GM13976 (cell line): Measurements from ENCODE around the gene S100A5.
"Not testable (repeated sequence)": the region's sequence is repeated elsewhere in the genome, so short reads cannot be mapped to it uniquely, and the experiment has no call there.

ENCODE experiments used
- DNase-seq: peaks from one replicate; pipeline ENCODE4 v3.0.0; 2012; ENCODE audit warnings: low spot score
- CTCF ChIP-seq: IDR thresholded peaks from 2 replicates; pipeline ENCODE4 v1.5.1; 2012; ENCODE audit warnings: borderline replicate concordance, mild to moderate bottlenecking; ENCODE audit not compliant: insufficient read depth; ENCODE audit errors: extremely low read depth, missing control alignments, control extremely low read depth
- in situ Hi-C: fragments of 300-500 bp; cut with MboI; formaldehyde crosslinking; loops from one replicate; pipeline ENCODE4 v1.12.0; 2022; ENCODE audit warnings: low sequenced_read_pairs, mixed read lengths, inconsistent platforms; ENCODE audit not compliant: unreplicated experiment

The S100A5 gene

GRCh38 chr1:153540394-153541361, at the start of gene S100A5:
S100A5 (minus strand) TSS chr1:153540934; CDS start chr1:153540191, 743 bp downstream.
- DNase-seq = no peak
- TF ChIP-seq CTCF = no peak
- in situ Hi-C loops = no loop called here

- TF ChIP-seq CTCF = no peak
- in situ Hi-C loops = no loop called here
- DNase-seq = no peak
Observed at GRCh38 chr1:153588482-153588881, 47.7 kb upstream of the S100A5 start.

- DNase-seq, in situ Hi-C loops: not testable (repeated sequence)
Observed at GRCh38 chr1:153588033-153588432, 47.3 kb upstream of the S100A5 start.

GRCh38 chr1:153587314-153587713, 46.6 kb upstream of the S100A5 start:
- DNase-seq = no peak
- no peak for TF ChIP-seq CTCF
- in situ Hi-C loops = no loop called here

GRCh38 chr1:153586347-153586746, 45.6 kb upstream of the S100A5 start:
- DNase-seq = no peak
- no peak for TF ChIP-seq CTCF
- in situ Hi-C loops = no loop called here

GRCh38 chr1:153585006-153585405, 44.3 kb upstream of the S100A5 start:
- in situ Hi-C loops = no loop called here
- TF ChIP-seq CTCF = no peak
- no peak for DNase-seq

GRCh38 chr1:153583976-153584375, 43.2 kb upstream of the S100A5 start:
- no peak for TF ChIP-seq CTCF
- no peak for DNase-seq
- in situ Hi-C loops = no loop called here

GRCh38 chr1:153583514-153583913, 42.8 kb upstream of the S100A5 start:
- in situ Hi-C loops, DNase-seq: not testable (repeated sequence)

- in situ Hi-C loops = not testable (repeated sequence)
Observed at GRCh38 chr1:153582836-153583235, 42.1 kb upstream of the S100A5 start.

More at GRCh38 chr1:153582836-153583235, 42.1 kb upstream of the S100A5 start:
- not testable (repeated sequence) for DNase-seq
